HepG2 (cell line): ENCODE data around the gene NAT14. TPM values are rescaled to one million over a fixed set of nuclear protein-coding genes. Genes with fewer than 3 reads are reported as not detected.

Experiments
- AHDC1 ChIP-seq: sonication (generic); formaldehyde crosslinking; IDR thresholded peaks from 2 replicates; pipeline ENCODE4 v1.5.1; 2020; ENCODE audit warnings: mild to moderate bottlenecking, missing genetic modification reagents, borderline replicate concordance
- ATAD3A ChIP-seq: sonication (generic); formaldehyde crosslinking; IDR thresholded peaks from 2 replicates; pipeline ENCODE4 v1.4.0; 2020; ENCODE audit warnings: missing genetic modification reagents
- CBX5 ChIP-seq: sonication (generic); formaldehyde crosslinking; IDR thresholded peaks from 2 replicates; pipeline ENCODE4 v1.4.0; 2020; ENCODE audit warnings: missing genetic modification reagents, borderline replicate concordance
- CC2D1A ChIP-seq: sonication (generic); formaldehyde crosslinking; IDR thresholded peaks from 2 replicates; pipeline ENCODE4 v1.8.1; 2023; ENCODE audit warnings: mild to moderate bottlenecking, missing genetic modification reagents
- FIP1L1 ChIP-seq: fragments of 200-400 bp; formaldehyde crosslinking; IDR thresholded peaks from 2 replicates; pipeline ENCODE4 v1.6.1; 2018; ENCODE audit warnings: low read depth, mild to moderate bottlenecking, low read length, moderate library complexity, borderline replicate concordance; ENCODE audit not compliant: insufficient read depth
- HBP1 ChIP-seq: IDR thresholded peaks from 2 replicates; pipeline ENCODE4 v1.6.1; 2016; ENCODE audit warnings: low read depth, control low read depth
- HDAC1 ChIP-seq: sonication (generic); formaldehyde crosslinking; IDR thresholded peaks from 2 replicates; pipeline ENCODE4 v1.5.1; 2020; ENCODE audit warnings: mild to moderate bottlenecking, missing genetic modification reagents
- HDAC2 ChIP-seq: sonication (generic); formaldehyde crosslinking; IDR thresholded peaks from 2 replicates; pipeline ENCODE4 v1.4.0; 2020; ENCODE audit warnings: missing genetic modification reagents
- NAIF1 ChIP-seq: sonication (generic); formaldehyde crosslinking; IDR thresholded peaks from 2 replicates; pipeline ENCODE4 v1.5.0; 2020; ENCODE audit warnings: mild to moderate bottlenecking, missing genetic modification reagents, borderline replicate concordance
- POLR2AphosphoS5 ChIP-seq: IDR thresholded peaks from 2 replicates; pipeline ENCODE4 v1.6.1; 2012; ENCODE audit warnings: low read depth, low read length
- RAD21 ChIP-seq: fragments of 450-650 bp; formaldehyde crosslinking; IDR thresholded peaks from 2 replicates; pipeline ENCODE4 v1.5.0; 2020; ENCODE audit warnings: mild to moderate bottlenecking
- SIX4 ChIP-seq: sonication (generic); formaldehyde crosslinking; IDR thresholded peaks from 2 replicates; pipeline ENCODE4 v1.4.0; 2020; ENCODE audit warnings: missing genetic modification reagents
- TCF7L2 ChIP-seq: IDR thresholded peaks from 2 replicates; pipeline ENCODE4 v1.6.1; 2011; ENCODE audit warnings: mild to moderate bottlenecking, low read depth, low read length, moderate library complexity
- ZNF124 ChIP-seq: sonication (generic); formaldehyde crosslinking; IDR thresholded peaks from 2 replicates; pipeline ENCODE4 v1.4.0; 2020; ENCODE audit warnings: missing genetic modification reagents
- ZNF256 ChIP-seq: sonication (generic); formaldehyde crosslinking; conservative IDR thresholded peaks from 2 replicates; pipeline ENCODE4 v1.4.0; 2020; ENCODE audit warnings: missing genetic modification reagents
- ZNF383 ChIP-seq: sonication (generic); formaldehyde crosslinking; IDR thresholded peaks from 2 replicates; pipeline ENCODE4 v1.4.0; 2020; ENCODE audit warnings: missing genetic modification reagents, mild to moderate bottlenecking, borderline replicate concordance
- ZNF512B ChIP-seq: sonication (generic); formaldehyde crosslinking; IDR thresholded peaks from 2 replicates; pipeline ENCODE4 v1.5.1; 2020; ENCODE audit warnings: missing genetic modification reagents, mild to moderate bottlenecking, borderline replicate concordance
- ZNF7 ChIP-seq: IDR thresholded peaks from 2 replicates; pipeline ENCODE4 v1.6.1; 2016; ENCODE audit warnings: missing biosample characterization, missing genetic modification reagents
- polyA plus RNA-seq, 8 experiments: library from polyadenylated mRNA; depleted of rRNA in 3 of 8; stranded (reverse) in 7 of 8; unstranded in 1 of 8; fragments of >200 nt; fragmentation: Illumina TruSeq in 4 of 8; extraction: Trizol in 4 of 8; gene quantifications; 2 replicates each; pipeline versions ENCODE4 v1.2.1 to v1.2.3, GENCODE V29; 2011 to 2016; ENCODE audit warnings: low read depth in 4 of 8, missing spikeins in 1 of 8, mixed read lengths in 1 of 8; ENCODE audit not compliant: insufficient read depth in 1 of 8
- total RNA-seq, 5 experiments: library from RNA; depleted of rRNA; stranded (reverse); fragments of >200 nt; fragmentation: Illumina TruSeq; extraction: Trizol; gene quantifications; 2 replicates each; pipeline ENCODE4 v1.2.3, GENCODE V29; 2016; ENCODE audit warnings: low read depth in 1 of 5

The NAT14 gene
- total and polyA plus RNA-seq, 2 of the 13 experiments (the other 11 are each of a cell fraction or from before 2014, with no cell fraction given): 20.7 to 22.3 TPM

- TF ChIP-seq ZNF512B (CRISPR knock-in tag): no peak
- TF ChIP-seq FIP1L1: no peak
- no peak for TF ChIP-seq AHDC1
- no peak for TF ChIP-seq ZNF7
- peak; percentile 83 for TF ChIP-seq HDAC2 (CRISPR knock-in tag)
- TF ChIP-seq RAD21 (CRISPR knock-in tag): peak; percentile 68
- TF ChIP-seq POLR2AphosphoS5: peak; percentile 76
- no peak for TF ChIP-seq NAIF1 (CRISPR knock-in tag)
- peak; percentile 80; the same call in 1 of the 2 replicates for TF ChIP-seq ZNF256 (CRISPR knock-in tag)
- no peak for TF ChIP-seq ZNF383 (CRISPR knock-in tag)
- TF ChIP-seq CC2D1A (CRISPR knock-in tag): no peak
- 0 out of 2 replicates have a peak, but pooled peaks have one; percentile 60 for TF ChIP-seq ATAD3A (CRISPR knock-in tag)
- peak; percentile 27; the same call in 1 of the 2 replicates for TF ChIP-seq CBX5 (CRISPR knock-in tag)
- TF ChIP-seq HBP1 (CRISPR knock-in tag): no peak
- TF ChIP-seq SIX4 (CRISPR knock-in tag): no peak
- peak; percentile 95 for TF ChIP-seq HDAC1 (CRISPR knock-in tag)
- TF ChIP-seq TCF7L2: no peak
- no peak for TF ChIP-seq ZNF124 (CRISPR knock-in tag)
Measured at GRCh38 chr19:55461259-55461973, 23.6 kb upstream of the NAT14 start, which contains the start of gene ISOC2 (continued).
